Retinal pigment epithelial cell (primary cell): ENCODE measurements around the gene KRTAP10-7.
"Not testable (repeated sequence)": the region's sequence is repeated elsewhere in the genome, so short reads cannot be mapped to it uniquely, and the experiment has no call there.

ENCODE experiments used
- DNase-seq: peaks from one replicate; pipeline ENCODE4 v3.0.0-alpha.2; 2010; ENCODE audit warnings: low read depth
- H3K4me3 ChIP-seq: 2 replicates; pipeline ENCODE4 v1.5.1; 2011; ENCODE audit warnings: mild to moderate bottlenecking, low read length, control low read depth, moderate library complexity
- CTCF ChIP-seq: conservative IDR thresholded peaks from 2 replicates; pipeline ENCODE4 v1.5.1; 2011; ENCODE audit warnings: low read depth, low read length, control low read depth, inconsistent platforms

Gene KRTAP10-7

DNA sequence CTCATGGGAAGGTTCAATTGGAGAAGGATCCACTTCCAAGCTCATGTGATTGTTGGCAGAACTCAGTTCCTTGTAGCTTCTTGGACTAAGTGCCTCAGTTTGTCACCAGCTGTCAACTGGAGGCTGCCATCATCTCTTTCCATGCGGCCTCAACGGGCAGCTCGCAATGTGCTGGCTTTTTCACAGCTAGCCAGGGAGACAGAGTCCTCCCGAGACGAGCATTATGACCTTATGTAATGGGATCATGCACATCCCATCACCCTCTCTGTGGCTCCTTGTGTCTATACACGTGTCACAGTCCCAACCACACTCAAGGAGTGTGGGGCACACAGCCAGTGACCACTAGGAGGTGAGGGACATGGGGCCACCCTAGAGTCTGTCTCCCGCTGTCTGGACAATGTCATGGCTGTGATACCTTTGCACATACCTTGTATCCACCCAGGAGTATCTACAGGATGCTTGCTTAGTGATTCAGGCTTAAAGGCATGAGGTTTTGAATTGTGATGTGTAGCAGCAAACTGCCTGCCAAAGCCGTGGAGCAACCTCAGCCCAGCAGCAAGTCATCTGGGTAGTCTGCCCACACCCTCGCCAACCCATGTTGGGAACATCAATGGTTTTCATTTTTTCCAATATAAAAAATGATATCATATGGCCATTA lies 4.2 kb upstream of the KRTAP10-7 start:
- no peak for DNase-seq
- H3K4me3 ChIP-seq, result no peak overlapping the region
- TF ChIP-seq CTCF, result no peak

- no peak for DNase-seq
- no peak for TF ChIP-seq CTCF
- no peak overlapping the region for H3K4me3 ChIP-seq
Measured at GRCh38 chr21:44598061-44598460, 2.3 kb upstream of the KRTAP10-7 start.

DNA sequence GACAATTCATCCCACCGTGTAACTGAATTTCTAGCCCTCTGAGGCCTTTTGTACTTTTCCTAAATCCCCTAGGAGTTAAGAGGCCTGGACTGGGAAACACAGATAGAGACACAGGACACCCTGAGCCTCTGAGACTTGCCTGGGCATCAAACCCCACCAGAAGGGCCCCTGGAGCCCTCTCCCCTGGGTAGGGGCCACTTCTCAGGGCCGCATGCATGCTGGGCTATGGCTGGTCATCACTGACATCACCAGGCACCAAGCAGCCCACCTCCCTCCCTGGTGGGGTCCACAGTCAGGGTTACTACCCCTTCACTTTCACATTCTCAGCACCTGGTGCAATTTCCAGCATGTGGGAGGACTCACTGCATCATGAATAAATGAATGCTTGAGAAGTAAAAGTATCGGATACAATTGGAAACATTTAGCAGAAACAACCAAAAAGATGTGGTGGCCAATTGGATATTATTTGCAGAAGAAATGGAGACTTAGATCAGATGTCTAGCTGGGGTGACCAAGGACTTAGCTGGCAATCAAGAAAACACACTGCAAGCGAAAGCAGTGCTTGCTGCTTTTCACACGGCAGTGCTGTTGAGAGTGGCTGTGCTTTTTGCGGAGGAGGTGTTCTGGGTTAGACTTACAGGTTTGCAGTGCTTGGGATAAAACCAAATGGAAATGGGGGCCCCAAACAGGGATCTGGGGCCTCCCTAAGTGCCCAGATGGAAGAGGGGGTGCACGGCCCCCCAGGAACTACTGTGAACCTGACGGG lies 950 bp upstream of the KRTAP10-7 start:
- no peak overlapping the region for H3K4me3 ChIP-seq
- no peak for TF ChIP-seq CTCF
- DNase-seq, result no peak

GRCh38 chr21:44601091-44601490 lies 694 bp downstream of the KRTAP10-7 start:
- DNase-seq, H3K4me3 ChIP-seq: not testable (repeated sequence)

DNA sequence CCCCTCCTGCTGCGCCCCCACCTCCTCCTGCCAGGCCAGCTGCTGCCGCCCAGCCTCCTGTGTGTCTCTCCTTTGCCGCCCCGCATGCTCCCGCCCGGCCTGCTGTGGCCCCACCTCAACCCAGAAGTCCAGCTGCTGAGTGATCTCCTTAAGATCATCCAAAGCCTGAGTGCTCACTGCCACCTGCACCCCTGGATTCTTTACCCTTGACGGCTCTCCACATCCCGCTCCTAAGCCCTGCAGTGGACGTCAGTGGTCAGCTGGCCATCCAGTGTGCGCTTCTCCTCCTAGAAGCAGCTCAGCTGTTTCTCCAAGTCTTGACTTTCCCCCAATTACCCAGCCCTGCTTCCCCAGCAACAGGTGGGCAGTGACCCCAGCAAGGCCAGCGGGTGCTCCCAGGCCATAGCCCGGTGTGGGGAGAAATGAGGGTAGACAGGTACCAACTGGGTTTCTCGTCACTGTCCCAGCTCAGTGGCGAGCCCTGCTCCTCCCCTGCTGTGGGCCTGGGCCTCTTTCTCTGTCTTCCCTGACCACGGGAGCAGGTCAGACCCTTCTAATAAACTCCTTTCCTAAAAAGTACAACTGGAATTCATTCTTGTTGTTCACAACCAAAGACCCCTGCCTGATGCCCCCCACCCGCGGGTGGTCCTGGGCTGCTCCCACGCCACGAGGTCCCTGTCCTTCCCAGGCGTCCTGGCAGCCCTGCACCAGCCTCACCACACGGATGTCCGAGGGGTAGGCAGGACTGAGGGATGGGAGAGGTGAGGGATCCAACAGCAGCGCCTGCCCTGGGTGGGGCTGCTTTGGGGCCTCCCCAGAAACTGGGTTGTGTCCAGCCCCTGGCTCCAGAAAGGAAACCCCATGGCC lies 1.4 kb downstream of the KRTAP10-7 start:
- no peak for TF ChIP-seq CTCF
- DNase-seq, result no peak

DNA sequence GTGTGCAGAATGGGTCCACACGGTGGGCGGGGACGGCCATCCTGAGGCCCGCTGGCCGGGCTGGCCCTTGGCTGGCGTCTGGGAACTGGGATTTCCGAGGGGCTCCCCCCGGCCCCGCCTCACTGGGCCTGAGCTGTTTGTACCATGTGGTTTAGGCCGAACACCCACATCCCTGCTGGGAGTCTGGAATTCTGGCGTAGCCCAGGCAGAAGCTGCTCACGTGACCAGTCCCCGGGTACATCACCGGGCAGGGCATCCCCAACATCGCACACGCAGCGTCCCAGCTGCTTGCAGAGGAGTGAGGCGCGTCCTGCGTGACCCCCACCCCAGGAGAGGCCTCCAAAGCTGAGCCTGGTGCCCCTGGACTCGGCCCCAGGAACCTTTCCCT lies 2.1 kb downstream of the KRTAP10-7 start:
- H3K4me3 ChIP-seq, result no peak overlapping the region
- TF ChIP-seq CTCF, result no peak
- no peak for DNase-seq

More for the DNA sequence above, 1.4 kb downstream of the KRTAP10-7 start:
- no peak overlapping the region for H3K4me3 ChIP-seq

DNA sequence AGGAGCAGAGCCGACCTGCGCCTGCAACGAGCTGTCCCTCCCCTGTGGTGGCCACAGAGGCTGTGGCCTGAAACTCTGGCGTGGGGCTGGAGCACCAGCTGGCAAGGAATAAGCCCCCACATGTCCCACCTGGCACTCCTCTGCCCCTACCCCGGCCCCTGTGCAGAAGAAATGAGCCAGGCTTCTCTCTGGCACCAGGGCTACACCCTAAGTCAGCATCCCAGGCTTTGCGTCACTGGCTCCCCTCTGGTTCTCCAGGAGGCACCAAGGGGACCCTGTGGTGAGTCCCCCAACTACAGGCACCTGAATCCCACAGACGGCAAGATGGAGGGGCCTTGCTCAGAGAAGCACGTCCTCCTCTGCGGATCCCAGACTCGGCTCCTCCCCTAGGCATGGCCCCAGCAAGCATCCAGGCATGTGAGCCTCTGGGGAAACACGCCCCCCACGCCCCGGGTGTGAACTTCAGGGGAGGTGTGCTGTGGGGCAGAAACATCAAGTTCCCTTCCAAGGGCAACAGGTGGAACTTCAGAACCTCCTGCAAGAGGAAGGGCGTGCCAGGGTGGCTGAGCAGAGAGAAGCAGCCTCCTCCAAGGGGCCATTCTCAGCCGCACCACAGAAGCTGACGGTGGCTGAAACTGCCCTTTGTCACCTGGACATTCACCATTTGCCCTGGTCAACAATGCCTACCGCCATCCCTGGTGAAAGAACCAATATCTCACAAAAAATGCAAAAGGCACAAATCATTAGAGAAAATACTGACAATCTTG lies 2.9 kb downstream of the KRTAP10-7 start:
- DNase-seq, result no peak
- TF ChIP-seq CTCF, result no peak
- no peak overlapping the region for H3K4me3 ChIP-seq
